AG04449 (cell line): ENCODE data around the gene TEX48.

Experiments used
- CTCF ChIA-PET: fragments of 350-600 bp; formaldehyde crosslinking; extraction: SDS; loops from one replicate; lab custom pipeline; 2021; ENCODE audit warnings: antibody characterized with exemption; lab: Yijun Ruan, JAX
- POLR2A ChIA-PET: fragments of 400-600, 350-600 bp; formaldehyde crosslinking; extraction: SDS; loops from one replicate; lab custom pipeline; 2020; ENCODE audit warnings: antibody characterized with exemption, inconsistent platforms; lab: Yijun Ruan, JAX
- DNase-seq: peaks from one replicate; pipeline ENCODE4 v3.0.0-alpha.2; 2010; ENCODE audit warnings: low read depth, low spot score
- H3K4me3 ChIP-seq: 2 replicates; pipeline ENCODE4 v1.5.1; 2011; ENCODE audit warnings: low read depth, mild to moderate bottlenecking, control low read depth, low read length
- TF ChIP-seq, protein P1 (sequence below): IDR thresholded peaks from one replicate; pipeline ENCODE4 v1.5.1; 2011; ENCODE audit warnings: mild to moderate bottlenecking, moderate library complexity, low read length, control low read depth, inconsistent platforms; ENCODE audit not compliant: insufficient read depth; ENCODE audit errors: missing control alignments

TEX48 gene

DNA sequence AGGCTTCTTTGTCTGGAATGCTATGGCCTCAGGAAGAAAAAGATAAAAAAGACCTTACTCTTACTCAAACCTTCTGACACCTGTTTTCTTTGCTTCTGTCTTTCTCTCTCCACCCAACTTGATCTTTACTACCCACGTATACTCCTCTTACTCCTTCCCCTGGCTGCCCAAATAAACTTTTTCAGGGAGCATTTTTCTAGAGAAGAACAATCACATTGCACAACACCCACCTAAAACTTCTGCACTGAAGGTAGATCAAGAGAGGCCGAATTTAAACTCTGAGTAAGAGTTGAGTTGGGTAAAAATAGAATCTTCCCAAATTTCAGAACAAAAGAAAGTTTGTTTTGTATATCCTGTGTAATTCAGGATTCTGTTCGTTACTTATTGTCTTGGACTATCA lies 3.9 kb downstream of the TEX48 start:
- CTCF ChIA-PET: interaction anchor here (0.8 to 11.2 kb wide), 8 partner anchors 12 to 332 kb away, joined by 3 to 333 read pairs (median 50); no protein-coding TSS in a partner anchor
- DNase-seq: no peak
- POLR2A ChIA-PET: no interaction called here
- no peak overlapping the region for H3K4me3 ChIP-seq
- TF ChIP-seq, protein P1, sequence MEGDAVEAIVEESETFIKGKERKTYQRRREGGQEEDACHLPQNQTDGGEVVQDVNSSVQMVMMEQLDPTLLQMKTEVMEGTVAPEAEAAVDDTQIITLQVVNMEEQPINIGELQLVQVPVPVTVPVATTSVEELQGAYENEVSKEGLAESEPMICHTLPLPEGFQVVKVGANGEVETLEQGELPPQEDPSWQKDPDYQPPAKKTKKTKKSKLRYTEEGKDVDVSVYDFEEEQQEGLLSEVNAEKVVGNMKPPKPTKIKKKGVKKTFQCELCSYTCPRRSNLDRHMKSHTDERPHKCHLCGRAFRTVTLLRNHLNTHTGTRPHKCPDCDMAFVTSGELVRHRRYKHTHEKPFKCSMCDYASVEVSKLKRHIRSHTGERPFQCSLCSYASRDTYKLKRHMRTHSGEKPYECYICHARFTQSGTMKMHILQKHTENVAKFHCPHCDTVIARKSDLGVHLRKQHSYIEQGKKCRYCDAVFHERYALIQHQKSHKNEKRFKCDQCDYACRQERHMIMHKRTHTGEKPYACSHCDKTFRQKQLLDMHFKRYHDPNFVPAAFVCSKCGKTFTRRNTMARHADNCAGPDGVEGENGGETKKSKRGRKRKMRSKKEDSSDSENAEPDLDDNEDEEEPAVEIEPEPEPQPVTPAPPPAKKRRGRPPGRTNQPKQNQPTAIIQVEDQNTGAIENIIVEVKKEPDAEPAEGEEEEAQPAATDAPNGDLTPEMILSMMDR: no peak

- TF ChIP-seq, protein P1: no peak
- ChIA-PET CTCF (interaction anchor here (0.8 to 11.2 kb wide), 10 partner anchors 11 to 333 kb away, joined by 3 to 333 read pairs (median 14); no protein-coding TSS in a partner anchor), POLR2A (interaction anchor here (0.6 kb wide), 1 partner anchor 229 kb away, joined by 4 read pairs; no protein-coding TSS in a partner anchor)
- DNase-seq: peak; percentile 99
- H3K4me3 ChIP-seq: no peak overlapping the region
Observed at GRCh38 chr9:114677418-114677817, 4.6 kb downstream of the TEX48 start.

DNA sequence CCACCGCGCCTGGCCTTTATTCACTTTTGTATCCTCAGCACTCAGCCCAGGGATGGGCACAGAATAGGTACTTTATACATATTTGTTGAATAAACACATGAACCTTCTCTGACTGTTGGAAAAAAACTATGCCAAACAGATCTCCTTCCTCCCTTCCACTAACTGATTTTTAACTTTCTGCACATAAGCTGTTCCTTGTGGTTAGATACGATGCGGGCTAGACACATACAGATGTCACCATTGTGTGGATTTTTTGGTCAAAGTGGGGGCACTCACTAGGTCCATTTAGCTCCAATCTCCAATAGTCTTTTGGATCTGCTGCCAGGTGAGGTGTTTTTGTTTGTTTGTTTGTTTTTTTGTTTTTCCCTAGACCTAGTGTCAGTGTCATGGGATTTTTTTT lies 5.1 kb downstream of the TEX48 start:
- TF ChIP-seq, protein P1: no peak
- H3K4me3 ChIP-seq: no peak overlapping the region
- POLR2A ChIA-PET: no interaction called here
- CTCF ChIA-PET: interaction anchor here (1.2 to 11.2 kb wide), 10 partner anchors 11 to 333 kb away, joined by 3 to 333 read pairs (median 14); no protein-coding TSS in a partner anchor
- no peak for DNase-seq

DNA sequence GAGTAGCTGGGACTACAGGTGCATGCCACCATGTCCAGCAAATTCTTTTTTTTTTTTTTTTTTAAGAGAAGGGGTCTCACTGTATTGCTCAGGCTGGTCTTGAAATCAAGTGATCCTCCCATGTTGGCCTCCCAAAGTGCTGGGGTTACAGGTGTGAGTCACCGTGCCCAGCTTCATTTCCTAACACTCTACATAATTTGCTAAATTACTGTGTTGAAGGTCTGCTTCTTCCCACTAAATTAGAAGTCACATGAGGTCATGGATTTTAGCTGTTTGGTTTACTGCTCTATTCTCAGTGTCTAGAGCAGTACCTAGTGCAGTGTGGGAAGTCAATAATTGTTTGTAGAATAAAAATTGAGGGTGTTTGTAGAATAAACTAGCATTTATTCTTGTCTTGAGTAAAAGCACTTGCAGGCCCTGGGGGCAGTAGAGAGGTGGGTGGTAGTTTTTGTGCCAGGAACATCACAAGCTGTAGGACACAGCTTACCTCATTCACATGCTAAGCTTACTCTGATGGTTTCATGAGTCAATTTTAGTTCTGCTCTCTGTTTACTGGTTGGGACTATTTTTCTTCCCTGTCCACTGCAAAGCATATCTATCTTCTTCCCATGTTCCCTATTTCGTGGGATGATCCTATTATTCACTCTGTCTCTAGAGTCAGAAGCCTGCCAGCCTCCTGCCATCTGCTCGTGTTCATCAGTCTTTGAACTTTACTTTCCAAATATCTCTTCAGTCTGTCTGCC lies 7.0 kb downstream of the TEX48 start:
- TF ChIP-seq, protein P1: no peak
- ChIA-PET CTCF (interaction anchor here (1.1 to 11.2 kb wide), 9 partner anchors 9 to 335 kb away, joined by 4 to 333 read pairs (median 8); no protein-coding TSS in a partner anchor), POLR2A (no interaction called here)
- H3K4me3 ChIP-seq: no peak overlapping the region
- no peak for DNase-seq

DNA sequence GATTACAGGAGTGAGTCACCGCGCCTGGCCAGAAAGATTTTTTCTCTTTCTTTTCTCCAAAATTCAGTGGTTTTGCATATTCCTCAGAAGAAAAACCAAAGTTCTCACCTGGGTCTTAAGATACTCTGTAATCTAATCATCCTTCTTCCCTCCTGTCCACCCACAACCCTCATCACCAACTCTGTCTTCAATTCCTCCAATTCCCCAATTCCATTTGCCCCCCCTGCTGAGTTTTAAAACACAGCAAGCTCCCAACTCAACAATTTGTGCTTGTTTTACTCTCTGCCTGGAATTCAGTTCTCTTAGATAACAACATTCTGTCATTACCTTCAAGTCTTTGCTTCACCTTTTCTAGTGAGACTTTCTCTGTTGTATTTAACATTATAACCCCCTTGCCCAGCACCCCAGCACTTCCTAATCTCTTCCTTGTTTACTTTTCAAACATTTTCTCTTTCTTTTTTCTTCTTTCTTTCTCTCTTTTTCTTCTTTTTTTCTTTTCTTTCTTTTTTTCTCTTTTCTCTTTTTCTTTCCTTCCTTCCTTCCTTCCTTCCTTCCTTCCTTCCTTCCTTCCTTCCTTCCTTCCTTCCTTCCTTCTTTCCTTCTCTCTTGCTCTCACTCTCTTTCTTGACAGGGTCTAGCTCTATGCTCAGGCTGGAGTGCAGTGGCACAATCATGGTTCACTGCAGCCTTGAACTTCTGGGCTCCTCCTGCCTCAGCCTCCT lies 7.8 kb downstream of the TEX48 start:
- H3K4me3 ChIP-seq: no peak overlapping the region
- CTCF ChIA-PET: interaction anchor here (1.7 to 11.2 kb wide), 7 partner anchors 8 to 336 kb away, joined by 5 to 333 read pairs (median 8); no protein-coding TSS in a partner anchor
- TF ChIP-seq, protein P1: no peak
- no peak for DNase-seq
- POLR2A ChIA-PET: no interaction called here
